ENCODE results near the gene C16orf89. TPM values are rescaled to one million over a fixed set of nuclear protein-coding genes. Genes with fewer than 3 reads are reported as not detected.

Gene C16orf89
- polyA plus RNA-seq, 4 donors = 1.1 to 2.8 (median 2.5) TPM; not detected in 1

- Histone ChIP-seq H3K27me3 (ENCODE audit: control insufficient read depth in 3 of 3, insufficient read depth in 3 of 3, low read length in 3 of 3) (no peaks in the 10 kb centered on the region), H3K9me3 (ENCODE audit: control insufficient read depth in 2 of 2, insufficient read depth in 1 of 2, low read depth in 1 of 2, low read length in 1 of 2) (no peaks in the 10 kb centered on the region), H3K4me1 (ENCODE audit: control insufficient read depth in 3 of 3, insufficient read depth in 2 of 3, low read depth in 1 of 3, low read length in 2 of 3) (no peaks in the 10 kb centered on the region), H3K27ac (ENCODE audit: low read depth in 1 of 3, low read length in 2 of 3) (no peak overlapping the region), H3K4me3 (ENCODE audit: low read depth in 1 of 3, low read length in 3 of 3) (no peak overlapping the region), H3K36me3 (ENCODE audit: control insufficient read depth in 3 of 3, insufficient read depth in 2 of 3, low read depth in 1 of 3, low read length in 3 of 3) (no peaks in the 10 kb centered on the region)
- DNase-seq = no peak
- 73 to 77% (median 77%) methylated on average over 5 of the region's 5 CpGs for WGBS, 3 donors
- FAIRE-seq = no peak
Measured at GRCh38 chr16:5004311-5004710, 61.4 kb downstream of the C16orf89 start.

GRCh38 chr16:5003828-5004227, 61.9 kb downstream of the C16orf89 start:
- DNase-seq (no peak), FAIRE-seq (no peak)
- Histone ChIP-seq H3K36me3 (ENCODE audit: control insufficient read depth in 3 of 3, insufficient read depth in 2 of 3, low read depth in 1 of 3, low read length in 3 of 3) (no peaks in the 10 kb centered on the region), H3K9me3 (ENCODE audit: control insufficient read depth in 2 of 2, insufficient read depth in 1 of 2, low read depth in 1 of 2, low read length in 1 of 2) (no peaks in the 10 kb centered on the region), H3K4me3 (ENCODE audit: low read depth in 1 of 3, low read length in 3 of 3) (no peak overlapping the region), H3K27ac (ENCODE audit: low read depth in 1 of 3, low read length in 2 of 3) (no peak overlapping the region), H3K27me3 (ENCODE audit: control insufficient read depth in 3 of 3, insufficient read depth in 3 of 3, low read length in 3 of 3) (no peaks in the 10 kb centered on the region), H3K4me1 (ENCODE audit: control insufficient read depth in 3 of 3, insufficient read depth in 2 of 3, low read depth in 1 of 3, low read length in 2 of 3) (no peaks in the 10 kb centered on the region)
- WGBS, 3 donors = 91 to 93% (median 92%) methylated on average over 10 of the region's 10 CpGs

GRCh38 chr16:5003211-5003610, 62.5 kb downstream of the C16orf89 start:
- Histone ChIP-seq H3K4me3 (ENCODE audit: low read depth in 1 of 3, low read length in 3 of 3) (no peak overlapping the region), H3K27me3 (ENCODE audit: control insufficient read depth in 3 of 3, insufficient read depth in 3 of 3, low read length in 3 of 3) (no peaks in the 10 kb centered on the region), H3K27ac (ENCODE audit: low read depth in 1 of 3, low read length in 2 of 3) (no peak overlapping the region), H3K4me1 (ENCODE audit: control insufficient read depth in 3 of 3, insufficient read depth in 2 of 3, low read depth in 1 of 3, low read length in 2 of 3) (no peaks in the 10 kb centered on the region), H3K9me3 (ENCODE audit: control insufficient read depth in 2 of 2, insufficient read depth in 1 of 2, low read depth in 1 of 2, low read length in 1 of 2) (no peaks in the 10 kb centered on the region), H3K36me3 (ENCODE audit: control insufficient read depth in 3 of 3, insufficient read depth in 2 of 3, low read depth in 1 of 3, low read length in 3 of 3) (no peaks in the 10 kb centered on the region)
- DNase-seq (no peak), FAIRE-seq (no peak)
- 83 to 94% (median 86%) methylated on average over 12 of the region's 12 CpGs for WGBS, 3 donors

- no peak for DNase-seq
Measured at GRCh38 chr16:5002699-5003143, 63.0 kb downstream of the C16orf89 start.

GRCh38 chr16:5001986-5002385, 63.8 kb downstream of the C16orf89 start:
- no peak for DNase-seq
- 64 to 74% (median 65%) methylated on average over 6 of the region's 6 CpGs for WGBS, 3 donors
- FAIRE-seq = no peak
- Histone ChIP-seq H3K4me1 (ENCODE audit: control insufficient read depth in 3 of 3, insufficient read depth in 2 of 3, low read depth in 1 of 3, low read length in 2 of 3) (no peaks in the 10 kb centered on the region), H3K27me3 (ENCODE audit: control insufficient read depth in 3 of 3, insufficient read depth in 3 of 3, low read length in 3 of 3) (no peaks in the 10 kb centered on the region), H3K9me3 (ENCODE audit: control insufficient read depth in 2 of 2, insufficient read depth in 1 of 2, low read depth in 1 of 2, low read length in 1 of 2) (no peaks in the 10 kb centered on the region), H3K36me3 (ENCODE audit: control insufficient read depth in 3 of 3, insufficient read depth in 2 of 3, low read depth in 1 of 3, low read length in 3 of 3) (no peaks in the 10 kb centered on the region), H3K27ac (ENCODE audit: low read depth in 1 of 3, low read length in 2 of 3) (no peak overlapping the region), H3K4me3 (ENCODE audit: low read depth in 1 of 3, low read length in 3 of 3) (no peak overlapping the region)

More at GRCh38 chr16:5002699-5003143, 63.0 kb downstream of the C16orf89 start:
- H3K4me1 ChIP-seq (ENCODE audit: control insufficient read depth in 3 of 3, insufficient read depth in 2 of 3, low read depth in 1 of 3, low read length in 2 of 3) = no peaks in the 10 kb centered on the region
- no peaks in the 10 kb centered on the region for H3K27me3 ChIP-seq (ENCODE audit: control insufficient read depth in 3 of 3, insufficient read depth in 3 of 3, low read length in 3 of 3)
- H3K4me3 ChIP-seq (ENCODE audit: low read depth in 1 of 3, low read length in 3 of 3) = no peak overlapping the region
- H3K27ac ChIP-seq (ENCODE audit: low read depth in 1 of 3, low read length in 2 of 3) = no peak overlapping the region
- no peak for FAIRE-seq
- 67 to 80% (median 69%) methylated on average over 3 of the region's 3 CpGs for WGBS, 3 donors
- no peaks in the 10 kb centered on the region for H3K9me3 ChIP-seq (ENCODE audit: control insufficient read depth in 2 of 2, insufficient read depth in 1 of 2, low read depth in 1 of 2, low read length in 1 of 2)
- H3K36me3 ChIP-seq (ENCODE audit: control insufficient read depth in 3 of 3, insufficient read depth in 2 of 3, low read depth in 1 of 3, low read length in 3 of 3) = no peaks in the 10 kb centered on the region

- no peaks in the 10 kb centered on the region for H3K9me3 ChIP-seq (ENCODE audit: control insufficient read depth in 2 of 2, insufficient read depth in 1 of 2, low read depth in 1 of 2, low read length in 1 of 2)
- WGBS, 3 donors = 65 to 80% (median 66%) methylated on average over 7 of the region's 7 CpGs
- H3K27ac ChIP-seq (ENCODE audit: low read depth in 1 of 3, low read length in 2 of 3) = no peak overlapping the region
- no peaks in the 10 kb centered on the region for H3K36me3 ChIP-seq (ENCODE audit: control insufficient read depth in 3 of 3, insufficient read depth in 2 of 3, low read depth in 1 of 3, low read length in 3 of 3)
- H3K4me3 ChIP-seq (ENCODE audit: low read depth in 1 of 3, low read length in 3 of 3) = no peak overlapping the region
- FAIRE-seq (no peak), DNase-seq (no peak)
- H3K4me1 ChIP-seq (ENCODE audit: control insufficient read depth in 3 of 3, insufficient read depth in 2 of 3, low read depth in 1 of 3, low read length in 2 of 3) = no peaks in the 10 kb centered on the region
- H3K27me3 ChIP-seq (ENCODE audit: control insufficient read depth in 3 of 3, insufficient read depth in 3 of 3, low read length in 3 of 3) = no peaks in the 10 kb centered on the region
Measured at GRCh38 chr16:5001571-5001970, 64.2 kb downstream of the C16orf89 start.

- 88 to 90% (median 89%) methylated on average over 19 of the region's 19 CpGs for WGBS, 3 donors
Measured at GRCh38 chr16:5000573-5001001, 65.2 kb downstream of the C16orf89 start.

GRCh38 chr16:4994719-4995434, 70.9 kb downstream of the C16orf89 start:
- Histone ChIP-seq H3K27ac (ENCODE audit: low read depth in 1 of 3, low read length in 2 of 3) (no peak overlapping the region), H3K27me3 (ENCODE audit: control insufficient read depth in 3 of 3, insufficient read depth in 3 of 3, low read length in 3 of 3) (peaks cover 0 to 4% (median 0%) of the 10 kb centered on the region in 3 donors), H3K4me3 (ENCODE audit: low read depth in 1 of 3, low read length in 3 of 3) (no peak overlapping the region), H3K9me3 (ENCODE audit: control insufficient read depth in 2 of 2, insufficient read depth in 1 of 2, low read depth in 1 of 2, low read length in 1 of 2) (no peaks in the 10 kb centered on the region), H3K4me1 (ENCODE audit: control insufficient read depth in 3 of 3, insufficient read depth in 2 of 3, low read depth in 1 of 3, low read length in 2 of 3) (no peaks in the 10 kb centered on the region), H3K36me3 (ENCODE audit: control insufficient read depth in 3 of 3, insufficient read depth in 2 of 3, low read depth in 1 of 3, low read length in 3 of 3) (no peaks in the 10 kb centered on the region)
- DNase-seq = no peak
- no peak for FAIRE-seq
- WGBS, 3 donors = 70 to 77% (median 73%) methylated on average over 17 to 18 of the region's 18 CpGs

More at GRCh38 chr16:5000573-5001001, 65.2 kb downstream of the C16orf89 start:
- FAIRE-seq = no peak
- Histone ChIP-seq H3K27me3 (ENCODE audit: control insufficient read depth in 3 of 3, insufficient read depth in 3 of 3, low read length in 3 of 3) (no peaks in the 10 kb centered on the region), H3K4me3 (ENCODE audit: low read depth in 1 of 3, low read length in 3 of 3) (no peak overlapping the region), H3K4me1 (ENCODE audit: control insufficient read depth in 3 of 3, insufficient read depth in 2 of 3, low read depth in 1 of 3, low read length in 2 of 3) (no peaks in the 10 kb centered on the region), H3K27ac (ENCODE audit: low read depth in 1 of 3, low read length in 2 of 3) (no peak overlapping the region), H3K9me3 (ENCODE audit: control insufficient read depth in 2 of 2, insufficient read depth in 1 of 2, low read depth in 1 of 2, low read length in 1 of 2) (no peaks in the 10 kb centered on the region), H3K36me3 (ENCODE audit: control insufficient read depth in 3 of 3, insufficient read depth in 2 of 3, low read depth in 1 of 3, low read length in 3 of 3) (no peaks in the 10 kb centered on the region)
- no peak for DNase-seq
